AG04450 (cell line): ENCODE results near the gene ARL5A. TPM values are rescaled to one million over a fixed set of nuclear protein-coding genes. Genes with fewer than 3 reads are reported as not detected.

Source experiments
- CTCF ChIA-PET: fragments of 300-600, 350-600 bp; formaldehyde crosslinking; extraction: SDS; loops from one replicate; lab custom pipeline; 2022; ENCODE audit warnings: antibody characterized with exemption, inconsistent platforms; lab: Charles Lee
- POLR2A ChIA-PET: fragments of 350-600 bp; formaldehyde crosslinking; extraction: SDS; loops from one replicate; lab custom pipeline; 2021; ENCODE audit warnings: antibody characterized with exemption, inconsistent platforms; lab: Yijun Ruan, JAX
- DNase-seq: peaks from one replicate; pipeline ENCODE4 v3.0.0-alpha.2; 2011; ENCODE audit warnings: low read depth, low spot score
- H3K27ac ChIP-seq: one replicate; pipeline ENCODE4 v1.5.1; 2012; ENCODE audit warnings: low read depth, low read length, control low read depth
- H3K27me3 ChIP-seq: one replicate; pipeline ENCODE4 v1.6.0; 2012; ENCODE audit warnings: low read length; ENCODE audit not compliant: control insufficient read depth, insufficient read depth
- H3K4me3 ChIP-seq: 2 replicates; pipeline ENCODE4 v1.5.1; 2011; ENCODE audit warnings: mild to moderate bottlenecking, low read depth, low read length, control low read depth
- H3K9me3 ChIP-seq: 2 replicates; pipeline ENCODE4 v1.5.1; 2012; ENCODE audit warnings: low read length; ENCODE audit not compliant: control insufficient read depth, insufficient read depth
- polyA plus RNA-seq: library from polyadenylated mRNA; depleted of rRNA; stranded (reverse); fragments of >200 nt; gene quantifications from 2 replicates; pipeline ENCODE4 v1.2.3, GENCODE V29; 2011
- TF ChIP-seq, protein P1 (sequence below): IDR thresholded peaks from 2 replicates; pipeline ENCODE4 v1.5.1; 2011; ENCODE audit warnings: low read depth, low read length, control low read depth, inconsistent platforms

Gene ARL5A
- polyA plus RNA-seq, 1 experiment: 24.9 TPM

DNA sequence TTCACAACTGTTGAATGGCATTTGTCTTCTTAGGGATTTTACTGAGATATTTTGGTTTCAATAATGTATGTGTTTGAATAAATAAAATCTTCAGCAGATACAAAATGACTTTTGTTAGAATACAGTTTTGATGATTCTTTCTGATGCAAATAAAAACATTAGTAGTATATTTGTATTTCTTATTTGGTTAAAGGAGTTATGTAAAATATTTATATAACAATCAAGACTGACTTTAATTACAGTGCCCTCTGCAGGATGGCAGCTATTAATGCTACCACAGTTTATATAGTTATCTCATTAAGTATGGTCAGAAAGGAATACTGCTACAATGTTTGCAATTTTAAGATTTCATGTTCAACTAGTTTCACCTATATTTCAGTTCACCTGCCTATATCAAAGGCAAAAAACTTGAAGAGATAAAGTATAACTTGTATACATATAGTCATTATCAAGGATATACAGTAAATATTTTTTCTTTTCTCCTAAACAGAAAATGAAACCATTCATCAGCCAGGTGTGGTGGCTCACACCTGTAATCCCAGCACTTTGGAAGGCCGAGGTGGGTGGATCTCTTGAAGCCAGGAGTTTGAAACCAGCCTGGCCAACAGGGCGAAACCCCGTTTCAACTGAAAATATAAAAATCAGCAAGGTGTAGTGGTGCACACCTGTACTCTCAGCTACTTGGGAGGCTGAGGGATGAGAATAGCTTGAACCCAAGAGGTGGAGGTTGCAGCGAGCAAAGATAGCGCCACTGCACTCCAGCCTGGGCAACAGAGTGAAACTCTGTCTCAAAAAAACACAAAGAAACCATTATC is 19.8 kb downstream of the ARL5A start:
- POLR2A ChIA-PET: no interaction called here

DNA sequence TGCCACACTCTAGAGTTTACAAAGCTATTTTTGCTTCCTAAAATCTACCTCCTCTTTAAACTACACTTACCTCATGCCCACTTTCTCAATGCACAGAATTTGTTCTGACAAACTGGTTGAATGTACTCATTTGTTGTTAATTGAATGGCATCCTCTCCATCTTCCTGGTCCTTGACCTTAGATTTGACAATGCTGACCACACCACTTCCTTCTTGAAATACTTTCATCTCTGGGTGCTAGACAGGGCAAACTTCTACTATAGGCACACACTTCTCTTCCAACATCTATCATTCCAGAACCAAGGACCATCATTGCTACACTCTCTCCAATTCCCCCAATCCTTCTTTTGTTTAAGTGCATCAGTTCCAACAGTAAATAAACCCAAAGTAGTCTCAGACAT is 22.3 kb downstream of the ARL5A start:
- Histone ChIP-seq H3K27ac (no peak overlapping the region), H3K4me3 (no peak overlapping the region), H3K9me3 (no peaks in the 10 kb centered on the region), H3K27me3 (no peaks in the 10 kb centered on the region)
- TF ChIP-seq, protein P1, sequence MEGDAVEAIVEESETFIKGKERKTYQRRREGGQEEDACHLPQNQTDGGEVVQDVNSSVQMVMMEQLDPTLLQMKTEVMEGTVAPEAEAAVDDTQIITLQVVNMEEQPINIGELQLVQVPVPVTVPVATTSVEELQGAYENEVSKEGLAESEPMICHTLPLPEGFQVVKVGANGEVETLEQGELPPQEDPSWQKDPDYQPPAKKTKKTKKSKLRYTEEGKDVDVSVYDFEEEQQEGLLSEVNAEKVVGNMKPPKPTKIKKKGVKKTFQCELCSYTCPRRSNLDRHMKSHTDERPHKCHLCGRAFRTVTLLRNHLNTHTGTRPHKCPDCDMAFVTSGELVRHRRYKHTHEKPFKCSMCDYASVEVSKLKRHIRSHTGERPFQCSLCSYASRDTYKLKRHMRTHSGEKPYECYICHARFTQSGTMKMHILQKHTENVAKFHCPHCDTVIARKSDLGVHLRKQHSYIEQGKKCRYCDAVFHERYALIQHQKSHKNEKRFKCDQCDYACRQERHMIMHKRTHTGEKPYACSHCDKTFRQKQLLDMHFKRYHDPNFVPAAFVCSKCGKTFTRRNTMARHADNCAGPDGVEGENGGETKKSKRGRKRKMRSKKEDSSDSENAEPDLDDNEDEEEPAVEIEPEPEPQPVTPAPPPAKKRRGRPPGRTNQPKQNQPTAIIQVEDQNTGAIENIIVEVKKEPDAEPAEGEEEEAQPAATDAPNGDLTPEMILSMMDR: no peak
- ChIA-PET CTCF (interaction anchor here (0.6 to 3.5 kb wide), 5 partner anchors 11 to 1073 kb away, joined by 3 to 11 read pairs (median 7); no protein-coding TSS in a partner anchor), POLR2A (no interaction called here)
- no peak for DNase-seq

More for the DNA sequence above, 19.8 kb downstream of the ARL5A start:
- CTCF ChIA-PET: interaction anchor here (1.0 to 3.5 kb wide), 6 partner anchors 9 to 27 kb away, joined by 3 to 11 read pairs (median 4); no protein-coding TSS in a partner anchor
- no peak for DNase-seq
- no peaks in the 10 kb centered on the region for H3K9me3 ChIP-seq
- H3K27me3 ChIP-seq: no peaks in the 10 kb centered on the region
- TF ChIP-seq, protein P1: peak; percentile 53
- no peak overlapping the region for H3K4me3 ChIP-seq
- H3K27ac ChIP-seq: no peak overlapping the region

DNA sequence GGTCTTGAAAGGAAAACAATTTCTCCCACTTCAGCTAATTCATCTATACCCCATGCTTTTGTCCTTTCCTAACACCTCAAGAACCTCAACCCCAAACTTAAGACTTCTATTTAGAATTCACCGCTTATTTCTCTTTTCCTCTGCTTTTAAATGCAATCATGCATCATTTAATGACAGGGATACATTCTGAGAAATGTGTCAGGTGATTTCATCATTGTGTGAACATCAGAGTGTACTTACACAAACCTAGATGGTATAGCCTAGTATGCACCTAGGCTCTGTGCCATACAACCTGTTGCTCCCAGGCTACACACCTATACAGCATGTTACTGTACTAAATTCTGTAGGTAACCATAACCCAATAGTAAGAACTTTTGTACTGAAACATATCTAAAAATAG is 22.9 kb downstream of the ARL5A start:
- POLR2A ChIA-PET: no interaction called here
- Histone ChIP-seq H3K4me3 (no peak overlapping the region), H3K9me3 (no peaks in the 10 kb centered on the region), H3K27me3 (no peaks in the 10 kb centered on the region), H3K27ac (no peak overlapping the region)
- CTCF ChIA-PET: interaction anchor here (3.5 kb wide), 1 partner anchor 12 kb away, joined by 11 read pairs; no protein-coding TSS in a partner anchor
- DNase-seq: no peak
- TF ChIP-seq, protein P1: no peak

DNA sequence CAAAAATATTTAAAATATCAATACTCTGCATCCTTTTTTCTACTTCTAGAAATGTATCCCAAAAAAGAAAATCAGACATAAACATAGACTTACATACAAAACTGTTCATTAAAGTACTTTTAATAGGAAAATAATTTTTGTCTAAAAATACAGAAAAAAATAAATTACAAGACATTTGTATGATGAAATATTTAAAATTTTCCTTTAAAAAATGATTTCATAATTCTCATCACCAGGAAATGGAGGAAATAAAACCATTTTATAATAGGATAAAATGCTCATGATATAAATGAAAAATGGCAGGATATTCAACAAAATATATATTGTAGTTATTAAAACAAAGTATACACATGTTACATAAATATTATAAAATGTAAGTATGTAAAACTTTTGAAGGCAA is 24.4 kb downstream of the ARL5A start:
- CTCF ChIA-PET: no interaction called here
- POLR2A ChIA-PET: no interaction called here
- DNase-seq: no peak

More for the DNA sequence above, 24.4 kb downstream of the ARL5A start:
- TF ChIP-seq, protein P1: no peak
- H3K27me3 ChIP-seq: no peaks in the 10 kb centered on the region
- no peaks in the 10 kb centered on the region for H3K9me3 ChIP-seq
- no peak overlapping the region for H3K27ac ChIP-seq
- H3K4me3 ChIP-seq: no peak overlapping the region
